HG02981 (cell line): ENCODE data around the gene COA7.

Source experiments
- ATAC-seq: cut with Tn5 transposase; IDR thresholded peaks from one replicate; pipeline ENCODE4 v1.9.1; 2021; ENCODE audit warnings: mild to moderate bottlenecking, moderate library complexity; ENCODE audit not compliant: unreplicated experiment

Gene COA7

DNA sequence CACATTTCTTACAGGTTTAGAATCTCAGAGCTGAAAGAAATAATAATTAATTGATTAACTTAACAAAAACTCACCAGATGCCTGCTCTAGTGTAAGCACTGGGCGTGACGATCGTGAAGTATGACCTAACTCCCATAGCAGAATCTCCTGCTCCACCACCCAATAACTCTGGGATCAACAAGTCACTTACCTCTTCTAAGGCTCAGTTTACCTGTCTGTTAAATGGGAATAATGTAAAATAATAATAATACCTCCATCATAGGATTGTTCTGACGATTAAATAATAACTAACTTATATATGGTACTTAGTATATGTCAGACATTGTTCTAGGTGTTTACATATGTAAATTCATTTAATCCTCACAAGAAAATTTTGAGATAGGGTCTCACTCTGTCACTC lies 24.6 kb downstream of the COA7 start:
- ATAC-seq: no peak

DNA sequence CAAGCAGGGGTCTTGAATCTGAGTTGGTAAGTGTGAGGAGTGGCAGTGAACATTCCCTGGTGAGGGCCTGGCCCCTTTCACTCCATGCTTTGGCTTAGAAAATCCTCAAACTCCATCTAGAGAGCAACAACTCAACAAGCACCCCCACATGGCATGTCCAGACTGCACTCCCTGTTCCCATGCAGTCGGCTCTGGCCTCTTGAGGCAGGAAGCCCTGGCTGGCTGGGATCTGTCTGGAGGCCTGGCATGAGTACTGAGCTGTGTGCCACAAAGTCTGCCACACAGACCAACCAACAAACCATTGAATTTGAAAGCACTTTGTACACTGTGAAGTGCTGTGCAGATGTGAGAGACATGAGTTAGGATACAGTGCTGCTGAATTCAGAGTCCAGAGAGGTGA lies 25.2 kb downstream of the COA7 start:
- no peak for ATAC-seq

DNA sequence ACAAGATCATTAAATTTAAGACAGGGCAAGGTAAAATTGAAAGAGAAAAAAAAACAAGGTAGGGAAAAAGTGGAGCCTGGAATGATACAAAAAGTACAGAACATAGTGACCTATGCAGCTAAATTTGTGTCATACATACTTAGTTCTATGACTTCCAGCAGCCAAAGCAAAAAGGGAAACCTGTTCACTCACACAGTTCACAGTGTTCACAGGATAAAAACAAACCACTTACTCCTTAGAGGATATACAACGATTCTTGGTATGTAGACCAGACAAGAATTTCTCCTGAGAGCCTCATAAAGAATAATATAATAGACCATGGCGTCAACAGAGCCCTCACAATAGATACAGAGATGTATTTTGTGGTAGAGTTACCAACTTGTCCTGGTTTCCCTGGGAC lies 27.5 kb downstream of the COA7 start:
- ATAC-seq: no peak

DNA sequence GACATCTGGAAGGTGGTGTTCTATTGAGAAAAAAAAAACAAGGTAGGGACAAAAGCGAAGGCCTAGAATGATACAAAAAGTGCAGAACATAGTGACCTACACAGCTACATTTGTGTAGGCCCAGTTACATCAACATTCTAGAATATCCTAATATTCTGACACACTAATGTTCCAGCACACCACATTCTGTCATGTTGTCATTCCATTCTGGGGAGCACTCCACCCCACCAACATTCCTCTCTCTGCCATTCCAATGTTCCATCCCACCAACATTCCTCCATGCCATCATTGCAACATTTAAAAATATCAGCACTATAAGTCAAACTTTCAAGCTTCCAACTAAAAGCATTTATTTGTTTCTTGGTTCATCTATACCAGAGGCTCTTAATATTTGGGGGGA lies 28.5 kb downstream of the COA7 start:
- no peak for ATAC-seq

DNA sequence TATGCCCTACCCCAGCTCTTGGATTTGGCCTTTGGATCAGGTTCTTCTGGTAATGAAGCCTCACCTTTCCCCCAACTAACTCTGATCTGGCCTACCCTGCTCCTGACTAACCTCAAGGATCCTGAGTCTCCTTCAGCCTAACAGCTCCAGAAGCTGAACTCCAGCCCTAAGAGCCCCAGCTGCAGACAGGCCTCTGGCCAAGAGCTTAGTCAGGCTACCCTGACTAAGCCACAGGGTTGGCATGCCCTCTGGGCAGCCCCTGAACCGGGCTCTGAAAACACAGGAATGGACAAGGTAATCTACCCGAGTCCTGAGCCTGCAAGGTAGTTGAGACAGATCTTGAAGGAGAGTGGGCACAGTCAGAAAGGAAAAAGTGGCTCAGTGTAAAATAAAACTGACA lies 29.4 kb downstream of the COA7 start:
- no peak for ATAC-seq

DNA sequence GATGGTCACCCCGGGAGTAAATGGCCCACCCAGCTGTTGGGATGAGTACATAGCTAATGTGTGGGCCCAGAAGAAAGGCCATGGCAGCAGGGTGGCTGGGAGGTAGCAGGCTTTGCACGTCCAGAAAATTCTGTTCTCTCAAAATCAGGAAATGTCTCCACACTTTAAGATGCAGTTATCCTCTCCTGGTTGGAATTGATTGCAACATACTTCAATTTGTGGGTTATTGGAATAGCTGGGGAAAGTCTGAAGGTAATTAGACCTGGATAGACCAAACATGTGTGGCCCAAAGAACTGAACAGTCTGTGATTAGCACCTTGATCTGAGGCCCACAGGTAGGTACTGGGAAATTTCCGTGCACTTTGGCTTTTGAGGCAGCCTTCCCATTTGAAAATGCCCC lies 30.2 kb downstream of the COA7 start:
- ATAC-seq: no peak

DNA sequence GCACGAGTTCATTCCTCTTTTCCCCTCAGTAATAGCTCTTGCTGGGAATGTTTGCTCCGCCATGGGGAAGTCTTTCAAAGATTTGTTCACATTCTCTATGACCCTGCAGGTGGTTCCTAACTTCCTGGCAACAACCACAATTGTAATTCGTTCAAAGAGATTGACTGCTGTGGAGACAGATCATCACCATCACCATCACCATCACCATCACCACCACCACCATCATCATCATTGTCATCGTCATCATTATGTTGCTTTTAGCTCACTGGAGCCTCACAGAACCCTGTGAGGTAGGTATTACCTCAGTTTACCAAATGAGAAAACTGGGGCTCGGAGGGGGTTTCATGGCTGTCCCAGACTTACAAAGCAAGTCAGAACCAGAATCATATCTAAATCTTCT lies 30.9 kb downstream of the COA7 start:
- no peak for ATAC-seq

DNA sequence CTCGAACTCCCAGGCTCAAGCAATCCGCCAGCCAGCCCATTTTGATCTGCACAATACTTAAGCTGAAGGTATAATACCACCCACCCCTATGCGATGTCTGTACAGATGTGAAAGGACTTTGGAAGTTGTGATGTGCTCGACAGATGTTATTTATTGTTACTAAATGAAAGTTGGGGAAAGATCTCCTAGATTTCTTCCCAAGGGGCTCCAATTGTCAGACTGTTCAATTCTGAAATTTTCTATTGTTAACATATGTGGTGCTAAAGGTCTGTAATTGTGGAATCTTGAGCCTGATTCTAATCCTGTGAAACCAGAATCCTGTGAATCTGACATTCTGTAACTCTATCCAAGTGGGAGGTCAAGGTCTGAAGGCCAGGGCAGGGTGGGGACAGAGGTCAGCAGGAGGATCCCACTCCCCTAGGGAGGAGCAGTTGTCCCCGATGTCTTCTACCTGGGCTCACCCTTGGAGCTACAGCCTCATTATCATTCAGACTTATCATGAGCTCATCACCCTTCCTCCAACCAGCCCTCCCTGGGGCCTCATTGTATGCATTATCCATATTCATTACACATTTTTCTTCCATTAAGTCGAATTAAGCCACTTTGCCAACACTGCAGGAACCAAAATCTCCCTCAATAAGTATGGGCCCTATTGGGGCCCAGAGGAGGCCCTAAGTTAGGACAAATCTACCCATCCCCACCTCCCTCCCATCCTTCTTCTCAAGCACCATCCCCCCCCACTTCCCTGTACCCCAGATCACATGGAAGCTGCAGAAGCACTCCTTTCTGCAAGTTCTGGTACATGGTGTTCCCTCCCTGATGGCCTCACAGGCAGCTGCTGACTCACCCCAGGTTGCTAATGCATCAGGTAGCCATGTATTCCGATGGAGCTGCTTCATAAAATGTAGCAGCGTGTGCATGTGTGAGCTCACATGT lies 32.9 kb downstream of the COA7 start:
- ATAC-seq: no peak

DNA sequence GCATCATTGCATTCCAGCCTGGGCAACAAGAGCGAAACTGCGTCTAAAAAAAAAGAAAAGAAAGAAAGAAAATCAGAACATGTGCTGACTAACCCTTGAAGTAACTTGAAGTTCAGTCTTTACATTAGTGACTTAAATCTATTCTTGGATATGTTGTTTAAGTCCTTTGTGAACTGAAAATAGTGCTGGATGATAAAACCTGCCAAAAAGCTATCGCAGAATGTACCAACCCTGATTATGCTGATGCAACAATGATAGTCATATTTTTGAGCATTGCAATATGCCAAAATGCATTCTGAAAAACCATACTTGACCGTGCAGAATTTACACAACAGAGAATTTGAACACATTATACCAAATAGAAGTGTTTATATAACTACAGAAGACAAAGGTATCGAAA lies 34.4 kb downstream of the COA7 start:
- no peak for ATAC-seq

DNA sequence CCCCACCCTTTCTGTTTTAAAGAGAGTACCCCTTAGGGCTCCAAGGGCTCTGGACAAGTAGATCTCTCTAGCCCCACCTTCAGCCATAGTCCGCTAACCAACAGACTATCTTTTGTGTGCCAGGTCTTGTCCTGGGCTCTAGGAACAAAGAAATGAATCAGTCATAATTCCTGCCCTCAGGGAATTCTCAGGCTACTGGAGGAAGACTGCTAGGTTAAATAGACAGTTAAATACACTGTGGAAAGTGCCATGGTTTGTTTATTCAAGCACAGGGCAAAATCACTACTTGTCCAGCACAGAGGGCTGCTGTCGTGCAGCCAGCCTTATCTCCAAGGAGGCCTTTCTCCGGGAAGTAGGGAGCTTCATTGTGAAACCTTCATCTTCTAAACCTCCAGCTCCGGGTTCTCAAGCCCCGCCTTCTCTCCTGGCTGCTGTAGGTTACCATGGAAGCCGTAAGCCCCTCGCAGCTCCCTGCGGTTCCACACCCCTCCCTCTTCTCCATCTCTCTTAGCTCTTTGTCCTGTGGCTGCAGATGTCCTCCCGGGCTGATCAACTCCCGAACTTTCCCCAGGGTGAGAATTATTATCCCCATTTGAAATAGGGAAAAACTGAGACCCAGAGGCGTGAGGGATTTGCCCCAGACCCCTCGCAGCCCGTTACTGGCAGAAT lies 35.4 kb downstream of the COA7 start:
- ATAC-seq: no peak

DNA sequence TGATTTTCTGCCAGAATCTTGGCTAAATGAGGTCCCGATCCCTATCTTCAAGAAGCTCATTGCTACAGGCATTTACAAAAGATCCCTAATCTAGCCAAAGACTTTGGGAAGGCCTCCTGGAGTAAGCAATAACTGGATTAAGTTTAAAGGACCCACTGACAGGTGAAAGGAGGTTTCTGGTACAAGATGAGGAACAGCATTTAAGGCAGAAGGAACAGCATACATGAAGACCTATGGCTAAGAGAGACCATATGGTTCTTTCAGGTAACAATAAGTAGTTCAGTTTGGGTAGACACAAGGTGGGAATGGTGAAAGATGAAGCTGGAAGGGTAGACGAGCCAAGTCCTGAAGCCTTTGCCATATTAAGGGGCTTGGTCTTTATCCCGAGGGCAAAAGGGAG lies 37.3 kb downstream of the COA7 start:
- no peak for ATAC-seq

DNA sequence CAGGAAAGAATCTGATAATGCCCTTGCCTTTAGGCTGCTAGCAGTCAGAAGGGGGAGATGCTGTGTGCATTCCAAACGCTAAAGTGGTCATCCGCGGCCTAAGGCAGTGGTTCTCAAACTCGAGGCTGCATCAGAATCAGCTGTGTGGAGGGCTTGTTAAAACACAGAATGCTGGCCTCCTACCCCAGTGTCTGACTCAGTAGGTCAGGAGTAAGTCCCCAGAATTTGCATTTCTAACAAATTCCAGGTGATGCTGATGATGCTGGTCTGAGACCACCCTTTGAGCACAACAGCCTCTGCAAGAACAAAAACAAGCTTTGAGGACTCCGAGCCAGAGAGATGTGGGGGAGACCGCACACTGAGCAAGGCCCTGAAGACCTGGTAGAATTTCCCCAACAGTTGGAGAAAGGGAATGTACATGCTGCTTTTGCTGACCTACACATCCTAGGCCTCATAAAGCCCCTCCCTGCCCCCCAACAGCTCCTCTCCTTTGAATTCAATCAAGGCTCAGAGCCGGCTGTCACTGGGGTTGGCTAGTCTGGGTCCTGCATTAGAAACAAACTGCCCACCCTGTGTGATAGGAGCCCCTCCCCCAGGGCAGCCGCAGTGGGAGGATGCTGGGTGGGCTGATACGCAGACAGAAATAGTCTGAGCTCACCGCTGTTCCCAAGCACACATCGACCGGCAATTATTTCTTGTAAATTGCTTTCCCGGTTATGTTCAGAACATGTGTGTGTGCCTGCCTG lies 38.1 kb downstream of the COA7 start:
- ATAC-seq: no peak

DNA sequence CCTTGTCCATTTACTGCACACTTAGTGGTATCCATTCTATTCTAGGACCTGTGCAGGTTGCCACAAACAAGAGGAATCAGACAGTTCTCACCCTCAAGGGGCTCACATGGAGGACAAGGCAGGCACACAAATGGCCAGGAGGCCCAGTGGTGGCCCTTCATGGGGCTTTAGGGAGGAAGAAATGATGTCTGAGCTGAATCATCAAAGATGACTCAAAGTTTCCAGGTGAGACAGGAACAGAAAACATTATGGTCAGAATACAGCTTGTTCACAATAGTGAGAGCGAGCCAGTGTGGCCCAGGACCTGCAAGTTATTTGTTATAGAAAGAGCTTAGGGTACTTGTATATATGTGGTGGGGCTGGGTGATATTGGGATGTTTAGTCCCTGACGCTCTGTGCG lies 38.8 kb downstream of the COA7 start:
- ATAC-seq: peak; percentile 77

DNA sequence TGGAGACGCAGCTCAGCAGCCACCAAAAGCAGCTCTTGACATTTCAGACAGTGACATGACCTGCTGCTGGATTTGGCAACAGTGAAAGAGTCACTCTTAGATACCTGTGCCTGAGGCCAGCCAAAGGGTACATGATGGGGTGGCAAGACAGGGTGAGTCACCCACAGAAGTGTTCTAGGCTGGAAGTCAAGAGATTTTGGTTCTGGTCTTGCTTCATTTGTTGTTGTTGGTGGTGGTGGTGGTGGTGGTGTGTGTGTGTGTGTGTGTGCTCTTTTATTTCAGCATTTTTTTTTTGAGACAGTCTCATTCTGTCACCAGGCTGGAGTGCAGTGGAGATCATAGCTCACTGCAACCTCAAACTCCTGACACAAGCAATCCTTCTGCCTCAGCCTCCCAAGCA lies 39.4 kb downstream of the COA7 start:
- no peak for ATAC-seq

DNA sequence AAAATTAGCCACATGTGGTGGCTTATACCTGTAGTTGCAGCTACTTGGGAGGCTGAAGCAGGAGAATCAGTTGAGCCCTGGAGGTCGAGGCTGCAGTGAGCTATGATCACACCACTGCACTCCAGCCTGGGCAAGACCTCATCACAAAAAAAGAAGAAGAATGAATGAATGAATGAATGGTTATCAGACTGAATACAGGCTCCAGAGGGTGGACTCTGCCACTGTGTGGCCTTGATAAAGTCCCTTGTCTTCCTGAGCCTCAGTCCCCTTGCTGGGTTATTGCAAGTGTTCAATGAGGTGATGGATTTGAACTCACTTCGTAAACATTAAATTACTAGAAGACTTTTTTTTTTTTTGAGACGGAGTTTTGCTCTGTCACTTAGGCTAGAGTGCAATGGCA lies 40.4 kb downstream of the COA7 start:
- no peak for ATAC-seq

DNA sequence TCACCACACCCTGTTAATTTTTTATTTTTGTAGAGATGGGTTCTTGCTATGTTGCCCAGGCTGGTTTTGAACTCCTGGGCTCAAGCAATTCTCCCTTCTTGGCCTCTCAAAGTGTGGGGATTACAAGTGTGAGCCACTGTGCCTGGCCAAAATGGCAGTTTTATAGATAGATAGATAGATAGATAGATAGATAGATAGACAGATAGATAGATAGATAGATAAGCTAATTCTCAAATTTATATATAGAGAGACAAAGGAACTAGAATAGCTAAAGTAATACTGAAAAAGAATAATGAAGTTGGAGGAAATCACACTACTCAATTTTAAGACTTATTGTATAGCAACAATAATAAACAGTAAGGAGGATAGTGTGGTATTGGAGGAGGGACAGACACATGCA lies 44.1 kb downstream of the COA7 start:
- ATAC-seq: no peak

DNA sequence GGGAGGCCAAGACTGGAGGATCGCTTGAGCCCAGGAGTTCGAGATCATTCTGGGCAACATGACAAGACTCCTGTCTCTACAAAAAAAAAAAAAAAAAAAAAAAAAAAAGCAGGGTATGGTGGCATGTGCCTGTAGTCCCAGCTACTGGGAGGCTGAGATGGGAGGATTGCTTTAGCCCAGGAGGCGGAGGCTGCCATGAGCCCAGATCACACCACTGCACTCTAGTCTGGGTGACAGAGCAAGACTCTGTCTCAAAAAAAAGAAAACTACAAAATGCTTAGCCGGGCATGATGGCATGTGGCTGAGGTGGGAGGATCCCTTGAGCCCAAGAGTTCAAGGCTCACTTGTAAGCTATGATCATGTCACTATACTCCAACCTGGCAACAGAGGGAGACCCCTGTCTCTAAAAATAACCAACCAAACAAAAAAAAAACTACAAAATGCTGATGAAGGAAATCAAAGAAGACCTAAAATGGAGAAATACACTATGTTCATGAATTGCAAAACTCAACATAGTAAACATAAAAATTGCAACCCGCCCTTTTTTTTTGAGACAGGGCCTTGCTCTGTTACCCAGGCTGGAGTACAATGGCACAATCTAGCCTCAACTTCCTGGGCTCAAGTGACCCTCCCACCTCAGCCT lies 44.8 kb downstream of the COA7 start:
- ATAC-seq: no peak

DNA sequence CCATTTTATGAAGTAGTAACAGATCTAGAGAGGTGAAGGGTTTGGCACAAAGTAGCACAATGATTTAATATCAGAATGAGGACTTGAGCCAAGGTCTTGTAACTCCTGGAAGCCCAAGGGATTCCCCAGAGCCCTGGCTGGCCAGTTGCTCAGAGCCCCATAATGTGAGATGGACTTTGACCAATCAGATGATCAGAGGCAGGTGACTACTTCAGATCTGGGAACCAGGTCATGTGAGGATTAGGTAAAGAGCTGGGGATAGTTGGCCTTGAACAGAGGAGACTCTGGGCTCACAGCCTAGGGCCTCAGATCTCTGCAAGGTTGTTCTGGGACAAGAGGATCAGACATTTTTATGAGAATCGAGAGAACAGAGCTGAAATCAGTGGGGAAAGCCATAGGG lies 46.2 kb downstream of the COA7 start:
- ATAC-seq: no peak

DNA sequence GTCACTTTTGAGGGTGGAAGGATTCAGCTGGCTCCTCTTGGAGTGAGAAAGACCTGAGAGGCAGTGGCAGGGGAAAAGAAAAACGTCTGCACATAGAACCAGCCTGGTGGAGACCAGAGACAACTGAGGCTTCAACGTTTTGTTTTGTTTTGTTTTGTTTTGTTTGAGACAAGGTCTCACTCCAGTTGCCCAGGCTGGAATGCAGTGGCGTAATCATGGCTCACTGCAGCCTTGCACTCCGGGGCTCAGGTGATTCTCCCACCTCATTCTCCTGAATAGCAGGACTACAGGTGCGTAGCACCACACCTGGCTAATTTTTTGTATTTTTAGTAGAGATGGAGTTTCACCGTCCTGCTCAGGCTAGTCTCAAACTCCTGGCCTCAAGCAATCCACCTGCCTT lies 52.9 kb downstream of the COA7 start:
- no peak for ATAC-seq

DNA sequence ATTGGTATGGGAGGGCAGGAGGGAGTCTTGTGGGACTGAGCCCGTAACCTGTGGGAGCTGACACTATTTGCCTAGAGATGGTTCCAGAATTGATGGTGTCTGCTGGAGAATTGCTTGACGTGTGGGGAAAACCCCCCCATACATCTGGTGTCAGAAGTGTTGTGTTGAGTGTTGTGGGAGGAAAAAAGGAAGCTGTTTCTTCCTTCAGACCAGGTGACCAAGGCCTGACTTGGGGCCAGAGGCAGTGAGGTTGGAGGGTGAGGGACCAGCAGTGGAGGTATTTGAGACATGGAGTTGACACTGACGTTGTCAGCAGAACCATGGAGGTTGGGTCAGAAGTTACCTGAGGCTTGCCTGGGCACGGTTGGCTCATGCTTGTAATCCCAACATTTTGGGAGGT lies 56.8 kb downstream of the COA7 start:
- ATAC-seq: no peak

DNA sequence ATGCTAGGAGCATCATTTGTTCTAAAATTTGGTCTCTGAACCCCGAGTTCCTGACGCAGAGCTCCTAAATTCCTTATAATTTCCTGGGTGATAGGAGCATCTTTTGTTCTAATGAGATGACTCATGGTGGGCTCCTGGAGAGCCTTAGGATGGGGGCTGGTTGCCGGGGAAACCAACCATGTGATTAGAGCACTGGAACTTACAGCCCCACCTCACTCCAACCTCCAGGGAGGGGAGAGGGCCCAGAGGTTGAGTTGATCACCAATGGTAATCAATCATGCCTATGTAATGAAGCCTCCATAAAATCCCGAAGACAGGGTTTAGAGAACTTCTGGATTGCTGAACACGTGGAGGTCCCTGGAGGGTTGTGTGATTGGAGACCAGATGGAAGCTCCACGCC lies 57.5 kb downstream of the COA7 start:
- ATAC-seq: no peak
